Measurements from ENCODE around the gene BNIP5.
"Not testable (repeated sequence)": the region's sequence is repeated elsewhere in the genome, so short reads cannot be mapped to it uniquely, and the experiment has no call there.

The BNIP5 gene

DNA sequence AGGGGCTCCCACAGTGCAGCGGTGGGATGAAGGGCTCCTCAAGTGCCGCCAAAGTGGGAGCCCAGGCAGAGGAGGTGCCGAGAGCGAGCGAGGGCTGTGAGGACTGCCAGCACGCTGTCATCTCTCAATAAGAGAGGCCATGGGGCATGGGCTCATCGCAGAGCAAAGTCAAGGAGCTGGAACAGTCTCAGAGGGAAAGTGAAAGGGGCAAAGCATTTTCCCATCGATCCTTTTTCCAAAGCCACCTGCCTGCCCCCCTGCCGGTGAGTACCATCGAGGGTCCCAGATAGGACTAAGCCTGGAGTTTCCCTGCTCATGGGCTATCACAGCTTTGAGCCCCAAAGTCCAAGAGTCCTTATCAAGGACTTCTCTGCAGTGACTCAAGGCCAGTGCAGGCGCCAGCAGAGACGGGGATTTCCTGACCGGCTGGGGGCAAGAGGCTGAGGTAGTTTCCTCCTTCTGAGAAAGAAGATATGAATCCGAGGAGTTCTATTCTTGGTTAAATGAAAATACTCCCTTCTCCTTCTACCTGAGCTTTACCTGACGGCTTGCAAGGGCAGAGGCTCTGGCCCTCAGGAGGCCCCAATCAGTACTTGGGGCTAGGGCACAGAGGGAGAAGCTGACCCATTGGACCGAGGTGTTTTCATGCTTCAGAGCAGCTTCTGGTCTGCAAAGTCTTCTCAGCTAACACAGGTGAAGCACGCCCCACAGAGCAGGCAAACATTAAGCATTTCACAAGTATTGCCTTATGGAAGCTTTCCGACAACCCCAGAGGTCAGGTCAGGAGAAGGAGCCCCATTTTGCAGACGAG lies 28.2 kb upstream of the BNIP5 start:
- no peak for DNase-seq

DNA sequence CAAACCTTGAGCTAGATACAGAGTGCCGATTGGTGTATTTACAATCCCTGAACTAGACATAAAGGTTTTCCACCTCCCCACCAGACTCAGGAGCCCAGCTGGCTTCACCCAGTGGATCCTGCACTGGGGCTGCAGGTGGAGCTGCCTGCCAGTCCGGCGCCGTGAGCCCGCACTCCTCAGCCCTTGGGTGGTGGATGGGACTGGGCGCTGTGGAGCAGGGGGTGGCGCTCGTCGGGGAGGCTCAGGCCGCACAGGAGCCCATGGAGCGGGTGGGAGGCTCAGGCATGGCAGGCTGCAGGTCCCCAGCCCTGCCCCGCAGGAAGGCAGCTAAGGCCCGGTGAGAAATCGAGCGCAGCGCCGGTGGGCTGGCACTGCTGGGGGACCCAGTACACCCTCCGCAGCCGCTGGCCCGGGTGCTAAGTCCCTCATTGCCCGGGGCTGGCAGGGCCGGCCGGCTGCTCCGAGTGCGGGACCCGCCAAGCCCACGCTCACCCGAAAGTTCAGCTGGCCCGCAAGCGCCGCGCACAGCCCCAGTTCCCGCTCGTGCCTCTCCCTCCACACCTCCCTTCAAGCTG lies 27.5 kb upstream of the BNIP5 start:
- not testable (repeated sequence) for DNase-seq

DNA sequence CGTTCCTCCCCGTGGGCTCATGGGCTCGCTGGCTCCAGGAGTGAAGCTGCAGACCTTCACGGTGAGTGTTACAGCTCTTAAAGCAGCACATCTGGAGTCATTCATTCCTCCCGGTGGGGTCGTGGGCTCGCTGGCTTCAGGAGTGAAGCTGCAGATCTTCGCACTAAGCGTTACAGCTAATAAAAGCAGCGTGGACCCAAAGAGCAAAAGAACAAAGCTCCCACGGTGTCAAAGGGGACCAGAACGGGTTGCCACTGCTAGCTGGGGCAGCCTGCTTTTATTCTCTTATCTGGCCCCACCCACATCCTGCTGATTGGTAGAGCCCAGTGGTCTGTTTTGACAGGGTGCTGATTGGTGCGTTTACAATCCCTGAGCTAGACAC lies 26.7 kb upstream of the BNIP5 start:
- DNase-seq: not testable (repeated sequence)

DNA sequence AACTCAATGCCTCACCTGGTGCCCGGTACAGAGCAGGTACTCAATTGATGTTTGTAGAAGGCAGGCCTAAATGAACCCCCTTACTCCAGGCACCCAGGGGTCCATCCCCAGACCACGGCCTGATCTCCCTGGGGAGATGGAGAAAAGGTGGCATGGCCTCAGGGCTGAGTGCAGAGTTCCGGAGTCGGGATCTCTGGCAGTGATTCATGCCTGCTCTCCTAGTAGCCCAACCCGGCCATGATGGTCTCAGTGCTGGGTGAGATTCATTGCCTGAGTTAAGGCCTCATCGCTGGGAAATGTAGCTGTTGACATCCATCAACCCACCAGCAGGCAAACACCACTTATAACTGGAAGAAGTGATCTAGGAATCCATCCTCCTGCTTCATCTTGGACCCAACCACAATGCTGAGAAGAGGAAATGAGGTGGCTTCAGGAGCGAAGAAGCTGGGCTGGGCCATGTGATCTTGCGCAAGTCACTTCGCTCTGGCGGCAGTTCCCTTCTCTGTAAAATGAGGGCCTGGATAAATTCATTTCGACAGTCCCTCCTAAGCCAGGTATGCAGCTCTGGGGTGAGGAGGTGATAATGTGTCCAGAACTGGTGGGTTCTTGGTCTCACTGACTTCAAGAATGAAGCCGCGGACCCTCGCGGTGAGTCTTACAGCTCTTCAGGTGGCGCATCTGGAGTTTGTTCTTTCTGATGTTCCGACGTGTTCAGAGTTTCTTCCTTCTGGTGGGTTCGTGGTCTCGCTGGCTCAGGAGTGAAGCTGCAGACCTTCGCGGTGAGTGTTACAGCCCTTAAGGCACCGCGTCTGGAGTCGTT lies 26.1 kb upstream of the BNIP5 start:
- no peak for DNase-seq

DNA sequence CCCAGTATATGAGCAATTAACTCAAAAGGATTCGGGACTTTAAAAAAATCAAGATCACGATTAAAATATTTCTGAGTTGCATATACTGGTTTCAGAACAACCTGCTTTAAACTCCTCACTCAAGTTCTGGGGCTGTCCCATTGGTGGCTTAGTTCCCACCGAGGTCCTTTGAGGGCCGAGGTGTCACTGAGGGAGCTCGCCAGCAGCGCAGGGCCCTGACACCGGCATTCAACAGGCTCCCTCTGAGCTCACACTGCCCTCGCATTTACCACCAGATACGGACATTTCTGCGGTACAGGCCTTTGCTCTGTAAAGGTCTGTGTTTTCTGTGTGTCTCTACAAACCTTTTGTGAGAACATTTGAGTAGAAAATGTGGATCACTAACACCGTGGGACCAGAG lies 24.4 kb upstream of the BNIP5 start:
- DNase-seq: no peak

DNA sequence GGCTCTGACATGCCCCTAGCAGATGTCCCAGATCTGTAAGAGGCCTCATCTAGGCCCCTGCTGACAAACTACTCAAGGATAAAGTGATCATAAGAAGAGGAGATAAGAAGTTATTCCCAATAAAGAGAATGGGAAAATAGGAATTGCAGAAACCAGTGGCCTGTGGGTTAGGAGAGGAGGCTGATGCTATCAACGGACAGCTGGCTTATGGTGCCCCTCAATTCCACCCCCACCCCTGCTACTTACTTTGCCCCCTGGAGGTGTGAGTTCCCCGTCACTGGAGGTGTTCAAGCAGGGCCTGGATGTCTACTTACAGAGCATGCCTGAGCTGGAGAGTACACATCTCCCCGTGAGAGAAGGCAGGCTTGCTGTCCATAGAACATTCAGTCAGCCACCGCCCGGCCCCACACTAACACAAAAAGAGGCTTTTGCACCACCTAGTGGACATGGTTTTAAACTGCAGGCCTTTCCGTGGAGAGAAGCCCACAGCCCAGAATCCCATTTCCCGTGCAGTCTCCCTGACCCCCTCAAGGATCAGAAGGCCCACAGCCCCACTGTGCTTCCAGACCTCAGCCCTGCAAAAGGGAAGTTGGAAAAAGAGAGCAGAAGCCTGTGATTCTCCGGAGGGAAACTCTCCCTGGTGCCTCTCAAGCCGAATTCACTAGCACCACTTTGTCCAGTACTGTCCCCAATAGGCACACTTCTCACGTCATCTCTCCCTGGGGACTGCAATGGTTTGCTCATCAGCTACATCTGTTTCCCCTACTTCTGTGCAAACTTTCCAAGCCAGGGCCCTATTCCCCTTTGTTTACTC lies 23.8 kb upstream of the BNIP5 start:
- peak; percentile 7 for DNase-seq

DNA sequence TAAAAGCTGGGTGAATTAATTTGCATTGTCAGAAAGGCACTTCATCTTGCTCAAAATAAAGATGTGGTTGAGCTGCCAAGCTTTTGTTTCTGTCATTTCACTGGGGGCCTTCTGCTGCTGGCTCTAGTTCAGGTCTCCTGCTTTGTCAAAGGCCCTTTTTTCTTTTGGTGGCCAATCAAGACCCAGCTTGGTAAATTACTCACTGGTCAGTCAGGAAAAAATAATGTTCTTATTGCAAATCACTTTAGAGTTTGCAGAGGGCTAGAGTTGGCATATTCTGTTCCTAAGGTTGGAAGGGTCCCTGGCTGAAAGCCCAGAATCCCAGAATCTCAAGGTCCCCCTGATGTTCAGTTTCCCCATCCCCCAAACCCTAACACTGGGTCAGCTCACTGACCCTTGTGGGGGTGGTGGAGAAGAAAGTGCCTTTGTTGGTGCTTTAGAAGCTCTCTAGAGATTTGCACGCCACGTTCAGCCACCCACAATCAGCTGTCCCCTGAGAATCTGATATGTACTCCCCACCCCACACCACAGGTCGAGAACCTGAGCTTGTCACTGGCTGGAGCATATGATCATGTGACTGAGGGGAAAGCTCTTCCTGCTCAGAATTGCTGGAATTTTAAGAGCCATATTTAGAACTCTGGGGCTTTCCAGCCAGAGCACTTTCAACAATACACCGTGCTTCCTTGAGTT lies 21.7 kb upstream of the BNIP5 start:
- no peak for DNase-seq

DNA sequence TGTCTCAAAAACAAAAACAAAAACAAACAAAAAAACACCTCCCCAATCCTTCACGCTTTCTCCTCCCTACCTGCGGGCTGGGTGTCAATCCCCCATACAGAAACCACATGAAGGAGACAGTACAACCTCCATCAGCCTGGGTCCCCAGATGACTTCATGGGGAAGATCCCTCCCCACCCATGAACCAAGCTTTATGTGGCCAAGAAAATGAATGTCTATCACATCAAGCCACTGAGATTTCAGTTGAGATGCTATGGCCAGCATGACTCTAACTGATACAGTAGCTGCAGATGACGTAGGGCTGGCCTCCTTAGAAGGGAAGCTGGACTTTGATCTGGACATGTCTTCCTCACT lies 21.2 kb upstream of the BNIP5 start:
- DNase-seq: no peak

DNA sequence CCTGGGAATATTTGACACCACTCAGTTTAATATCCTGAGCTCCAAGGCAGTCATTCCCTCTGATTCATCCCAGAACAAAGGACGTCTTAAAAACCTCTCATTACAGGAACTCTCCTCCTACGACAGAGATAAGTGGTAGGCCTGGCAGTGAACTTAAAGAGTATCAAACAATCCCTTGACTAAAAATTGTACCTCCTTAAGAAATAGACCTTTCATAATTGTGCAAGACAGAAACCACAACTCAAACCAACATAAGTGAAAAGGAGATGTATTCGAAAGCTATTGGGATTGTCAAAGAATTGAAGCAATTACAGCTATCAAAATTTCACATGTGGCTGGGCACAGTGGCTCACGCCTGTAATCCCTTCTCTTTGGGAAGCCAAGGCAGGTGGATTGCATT lies 19.1 kb upstream of the BNIP5 start:
- DNase-seq: no peak

DNA sequence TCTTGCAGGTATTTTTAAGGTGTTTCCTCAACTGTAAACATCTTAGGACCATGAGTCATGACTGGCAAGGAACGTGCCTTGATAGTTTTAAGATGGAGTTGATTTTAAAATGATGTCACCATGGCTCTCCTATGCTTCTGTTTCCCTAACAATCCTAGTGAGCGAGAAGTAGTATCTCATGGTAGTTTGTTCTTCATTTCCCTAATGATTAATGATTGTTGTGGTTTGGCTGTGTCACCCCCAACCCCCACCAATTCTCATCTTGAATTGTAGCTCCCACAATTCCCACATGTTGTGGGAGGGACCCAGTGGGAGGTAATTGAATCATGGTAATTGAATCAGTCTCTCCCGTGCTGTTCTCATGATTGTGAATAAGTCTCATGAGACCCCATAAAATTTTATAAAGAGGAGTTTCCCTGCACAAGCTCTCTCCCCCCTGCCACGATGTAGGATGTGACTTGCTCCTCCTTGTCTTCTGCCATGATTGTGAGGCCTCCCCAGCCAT lies 16.8 kb upstream of the BNIP5 start:
- DNase-seq: no peak

DNA sequence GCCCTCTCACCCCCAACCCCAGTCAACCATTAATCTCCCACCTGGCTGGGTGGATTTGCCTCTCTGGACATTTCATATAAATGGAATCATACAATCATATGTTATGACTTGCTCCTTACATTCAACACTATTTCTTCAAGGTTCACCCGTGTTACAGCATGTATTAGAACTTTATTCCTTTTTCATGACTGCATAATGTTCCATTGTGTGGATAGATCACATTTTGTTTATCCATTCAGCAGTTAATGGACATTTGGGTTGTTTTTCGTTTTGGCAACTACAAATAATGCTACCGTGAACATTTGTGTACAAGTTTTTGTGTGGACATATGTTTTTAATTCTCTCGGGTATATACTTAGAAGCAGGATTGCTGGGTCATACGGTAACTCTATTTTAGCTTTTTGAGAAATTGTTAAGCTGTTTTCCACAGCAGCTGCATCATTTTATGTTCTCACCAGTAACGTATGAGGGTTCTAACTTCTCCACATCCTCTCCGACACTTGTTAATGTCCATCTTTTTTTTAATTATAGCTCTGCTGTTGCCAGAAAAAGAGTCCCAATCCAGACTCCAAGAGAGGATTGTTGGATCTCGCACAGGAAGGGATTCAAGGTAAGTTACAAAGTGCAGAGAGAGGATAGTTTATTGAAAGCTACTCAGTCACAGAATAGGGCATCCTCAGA lies 15.9 kb upstream of the BNIP5 start:
- DNase-seq: no peak

DNA sequence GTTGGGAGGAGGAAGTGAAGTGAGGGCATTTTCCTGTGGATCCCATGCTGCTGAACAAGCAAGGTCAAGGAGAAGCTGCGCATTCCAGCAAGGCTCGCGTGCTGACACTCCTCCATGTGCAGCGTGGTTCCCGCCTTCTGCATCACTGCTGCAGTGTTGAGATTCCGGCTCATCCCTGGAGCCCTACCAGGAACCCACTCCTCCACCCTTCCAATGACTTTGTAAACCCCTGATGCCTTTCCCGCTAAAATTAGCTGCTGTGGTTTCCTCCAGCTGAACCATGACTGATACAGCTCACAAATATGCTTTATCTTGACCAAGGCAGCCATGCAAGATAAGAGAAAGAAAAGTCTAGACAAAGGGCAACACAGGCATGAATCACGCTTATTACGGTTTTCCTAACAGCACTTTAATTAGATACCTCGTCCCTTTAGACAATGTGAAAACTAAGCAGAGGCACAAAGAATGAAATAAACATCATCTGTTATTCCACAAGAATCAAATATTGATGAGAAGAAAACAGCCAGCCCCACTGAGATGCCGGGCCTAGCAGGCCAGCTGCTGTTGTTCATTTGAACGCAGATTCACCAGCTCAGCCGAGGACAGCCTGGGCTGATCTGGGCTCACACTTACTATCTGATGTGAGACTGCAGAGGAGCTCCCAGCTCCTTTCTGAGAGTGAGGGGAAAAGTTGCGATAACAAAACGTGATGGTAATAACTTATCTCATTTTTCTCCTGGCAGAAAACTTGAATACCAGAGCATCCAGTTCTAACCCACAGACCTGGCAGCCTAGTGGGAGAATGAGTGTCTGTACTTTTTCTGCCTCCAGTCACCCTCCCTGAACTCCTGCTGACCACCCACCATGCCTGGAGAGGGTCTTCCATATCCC lies 14.2 kb upstream of the BNIP5 start:
- no peak for DNase-seq

DNA sequence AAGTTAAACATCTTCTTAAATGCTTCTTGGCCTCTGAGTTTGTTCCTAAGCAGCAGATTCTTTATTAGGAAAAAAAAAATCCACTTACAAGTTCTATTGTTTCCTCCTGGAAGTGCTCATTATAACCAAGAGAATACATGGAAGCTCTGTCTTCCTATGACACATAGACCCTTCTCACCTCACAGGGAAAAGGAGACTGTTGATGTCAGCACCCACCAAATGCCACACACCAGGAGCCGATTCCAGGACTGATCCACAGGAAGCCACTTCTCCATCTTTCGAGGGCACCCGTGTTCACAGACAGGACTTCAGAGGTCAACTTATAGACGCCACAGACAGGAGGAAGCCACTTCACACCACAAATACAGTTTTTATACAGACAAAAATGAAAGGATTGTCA lies 13.4 kb upstream of the BNIP5 start:
- DNase-seq: no peak

DNA sequence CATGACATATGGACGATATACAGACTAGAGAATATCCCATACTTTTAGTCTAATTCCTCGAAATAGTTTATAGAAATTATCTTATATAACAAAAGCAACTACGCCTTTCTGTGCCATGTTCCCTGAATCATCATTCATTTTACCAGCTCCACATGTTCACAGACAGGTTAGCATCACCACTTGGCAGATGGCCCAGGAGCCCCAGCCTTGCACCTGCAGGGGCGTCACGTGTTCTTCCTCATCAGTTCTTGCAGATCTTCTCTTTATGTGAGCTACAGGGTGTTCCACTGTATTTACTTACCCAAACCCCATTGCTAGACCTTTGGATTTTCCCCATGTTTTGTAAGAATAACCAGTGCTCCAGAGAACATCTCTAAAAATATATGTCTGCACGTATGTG lies 12.6 kb upstream of the BNIP5 start:
- DNase-seq: no peak

DNA sequence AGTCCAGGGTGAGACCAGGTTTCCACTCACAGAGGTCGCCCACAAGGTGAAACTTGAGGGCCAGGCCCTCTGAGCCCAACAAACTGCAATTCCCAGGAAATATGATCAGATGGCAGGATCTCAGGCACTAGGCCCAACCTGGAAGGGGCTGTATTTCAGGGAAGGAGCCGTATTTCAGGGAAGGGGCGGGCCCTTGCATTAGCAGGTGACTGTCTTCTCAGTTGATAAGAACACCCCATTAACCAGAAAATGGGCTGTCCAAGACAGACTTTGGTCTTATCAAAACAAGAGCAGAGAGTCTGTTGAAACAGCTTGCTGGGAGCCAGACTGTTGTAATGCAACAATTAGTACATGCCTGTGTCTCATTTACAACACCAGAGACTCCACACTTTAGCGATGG lies 10.9 kb upstream of the BNIP5 start:
- no peak for DNase-seq

DNA sequence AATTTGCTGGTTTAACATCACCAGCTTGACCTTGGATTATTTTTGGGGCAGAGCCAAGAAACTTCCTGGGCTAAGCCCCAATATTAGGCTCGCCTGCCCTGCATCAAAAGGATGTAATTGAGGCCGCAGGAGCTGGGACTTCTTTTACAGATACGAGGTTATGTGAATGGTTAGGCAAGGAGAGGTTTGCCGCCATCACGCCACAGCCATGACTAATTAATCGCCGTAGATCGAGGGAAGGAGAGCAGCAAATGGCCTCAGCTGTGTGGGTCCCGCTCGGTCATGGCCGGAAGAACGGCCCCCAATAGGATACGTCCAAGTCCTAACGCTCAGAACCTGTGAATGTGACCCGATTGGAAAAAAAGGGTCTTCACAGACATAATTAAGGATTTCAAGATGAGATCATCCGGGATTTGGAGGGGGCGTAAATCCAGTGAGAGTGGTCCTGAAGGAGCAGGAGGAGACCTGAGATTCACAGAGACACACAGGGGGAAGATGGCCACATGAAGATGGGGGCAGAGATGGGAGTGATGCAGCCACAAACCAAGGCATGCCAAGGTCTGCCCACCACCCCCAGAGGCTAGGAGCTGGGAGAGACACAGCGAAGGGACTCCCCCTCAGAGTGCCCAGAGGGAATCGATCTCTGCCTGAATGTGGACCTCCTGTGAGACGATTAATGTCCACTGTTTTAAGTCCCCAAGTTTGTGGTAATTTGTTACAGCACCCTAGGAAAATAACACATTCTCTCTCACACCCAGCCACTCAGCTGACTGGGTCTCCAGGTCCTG lies 10.0 kb upstream of the BNIP5 start:
- DNase-seq: no peak

DNA sequence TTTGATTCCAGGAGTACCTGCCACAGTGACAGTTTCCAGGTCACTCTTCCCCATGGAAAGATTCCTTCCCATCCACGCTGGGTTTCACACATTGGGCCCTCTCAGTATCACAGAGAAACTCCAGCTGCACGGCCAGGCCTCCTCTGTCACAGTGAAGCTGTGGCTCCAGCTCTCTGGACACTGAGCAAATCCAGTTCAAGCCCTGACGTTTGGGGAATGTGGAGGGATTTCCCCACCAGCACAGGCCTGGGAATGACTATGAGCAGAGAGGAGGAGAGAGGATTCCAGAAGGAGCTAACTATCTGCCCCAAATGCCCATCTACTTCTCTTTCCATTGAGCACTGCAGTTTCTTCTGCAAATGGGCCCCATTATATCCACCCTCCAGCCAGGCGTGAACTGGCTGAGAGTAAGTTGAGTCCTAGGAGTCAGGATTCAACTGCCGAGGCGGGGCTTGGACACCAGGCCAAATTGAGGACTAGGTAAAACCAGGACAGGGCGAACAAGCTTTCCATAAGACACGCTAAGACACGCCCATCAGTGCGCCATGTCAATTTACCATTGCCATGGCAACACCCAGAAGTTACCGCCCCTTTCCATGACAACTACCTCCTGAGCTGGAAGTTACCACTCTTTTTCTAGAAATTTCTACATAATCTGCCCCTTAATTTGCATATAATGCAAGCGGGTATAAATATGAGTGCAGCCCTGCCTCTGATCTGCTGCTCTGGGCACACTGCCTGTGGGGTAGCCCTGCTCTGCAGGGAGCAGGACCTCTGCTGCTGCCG lies 9.2 kb upstream of the BNIP5 start:
- DNase-seq: no peak

DNA sequence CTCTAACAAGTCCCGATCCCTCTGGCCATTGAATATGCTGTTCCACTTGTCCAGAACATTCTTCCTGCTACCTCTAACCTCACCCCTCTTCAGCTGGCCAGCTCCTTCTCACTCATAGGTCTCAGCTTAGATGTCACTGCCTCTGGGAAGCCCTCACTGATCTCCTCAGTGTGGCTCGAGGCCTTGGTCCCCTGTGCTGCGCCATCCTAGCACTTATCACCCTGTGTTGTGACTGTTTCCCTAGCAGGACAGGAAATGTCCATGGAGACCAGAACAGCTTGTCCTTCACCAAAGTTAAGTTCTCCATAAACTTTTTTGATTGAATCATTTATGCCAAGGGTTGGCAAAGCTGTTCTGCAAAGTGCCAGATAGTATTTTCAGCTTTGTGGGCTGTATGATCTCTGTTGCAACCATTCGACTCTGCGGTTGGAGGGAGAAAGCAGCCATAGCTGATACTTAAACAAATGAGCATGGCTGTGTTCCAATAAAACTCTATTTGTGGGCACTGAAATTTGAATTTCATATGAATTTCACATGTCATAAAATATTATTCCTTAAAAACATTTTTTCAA lies 6.5 kb upstream of the BNIP5 start:
- no peak for DNase-seq

All from NCI-H524 treated with DMSO at 0.1 percent for 48 hours (cell line).